ENCODE data around the gene SORL1.

SORL1 gene

GRCh38 chr11:121643479-121644186 is 191.5 kb downstream of the SORL1 start:
- no peaks in the 10 kb centered on the region for H3K36me3 ChIP-seq (ENCODE audit: insufficient read depth, low read length)
- no peak overlapping the region for H3K4me3 ChIP-seq
- no peak for DNase-seq (ENCODE audit: low read depth, low spot score)
- no peaks in the 10 kb centered on the region for H3K9me3 ChIP-seq (ENCODE audit: low read depth, low read length)
- H3K9ac ChIP-seq (ENCODE audit: insufficient read length) = no peak overlapping the region
- H3K27ac ChIP-seq = no peak overlapping the region
- TF ChIP-seq FOXP2 (optimal IDR thresholded peaks at IDR 0.05; ENCODE audit: control extremely low read depth, extremely low read length, insufficient read depth) (no peak), EZH2 (IDR thresholded peaks at IDR 0.05) (no peak), POLR2AphosphoS5 (IDR thresholded peaks at IDR 0.05; ENCODE audit: borderline replicate concordance, low read depth, low read length) (no peak)

- Histone ChIP-seq H3K27ac (no peak overlapping the region), H3K36me3 (ENCODE audit: insufficient read depth, low read length) (no peaks in the 10 kb centered on the region), H3K9me3 (ENCODE audit: low read depth, low read length) (no peaks in the 10 kb centered on the region), H3K9ac (ENCODE audit: insufficient read length) (no peak overlapping the region), H3K4me3 (no peak overlapping the region)
- DNase-seq (ENCODE audit: low read depth, low spot score) = no peak
- TF ChIP-seq FOXP2 (optimal IDR thresholded peaks at IDR 0.05; ENCODE audit: control extremely low read depth, extremely low read length, insufficient read depth) (no peak), EZH2 (IDR thresholded peaks at IDR 0.05) (no peak), POLR2AphosphoS5 (IDR thresholded peaks at IDR 0.05; ENCODE audit: borderline replicate concordance, low read depth, low read length) (no peak)
Observed at GRCh38 chr11:121644187-121644512, 192.0 kb downstream of the SORL1 start.

GRCh38 chr11:121645001-121645400 is 192.9 kb downstream of the SORL1 start:
- no peak overlapping the region for H3K9ac ChIP-seq (ENCODE audit: insufficient read length)
- no peaks in the 10 kb centered on the region for H3K36me3 ChIP-seq (ENCODE audit: insufficient read depth, low read length)
- H3K27ac ChIP-seq = no peak overlapping the region
- no peak for DNase-seq (ENCODE audit: low read depth, low spot score)
- no peak overlapping the region for H3K4me3 ChIP-seq
- TF ChIP-seq POLR2AphosphoS5 (IDR thresholded peaks at IDR 0.05; ENCODE audit: borderline replicate concordance, low read depth, low read length) (no peak), EZH2 (IDR thresholded peaks at IDR 0.05) (no peak), FOXP2 (optimal IDR thresholded peaks at IDR 0.05; ENCODE audit: control extremely low read depth, extremely low read length, insufficient read depth) (no peak)
- no peaks in the 10 kb centered on the region for H3K9me3 ChIP-seq (ENCODE audit: low read depth, low read length)

GRCh38 chr11:121645596-121645995 is 193.5 kb downstream of the SORL1 start:
- H3K4me3 ChIP-seq = no peak overlapping the region
- no peak overlapping the region for H3K27ac ChIP-seq
- TF ChIP-seq FOXP2 (optimal IDR thresholded peaks at IDR 0.05; ENCODE audit: control extremely low read depth, extremely low read length, insufficient read depth) = no peak
- no peak for TF ChIP-seq EZH2 (IDR thresholded peaks at IDR 0.05)
- H3K9me3 ChIP-seq (ENCODE audit: low read depth, low read length) = no peaks in the 10 kb centered on the region
- H3K9ac ChIP-seq (ENCODE audit: insufficient read length) = no peak overlapping the region
- no peak for DNase-seq (ENCODE audit: low read depth, low spot score)
- no peaks in the 10 kb centered on the region for H3K36me3 ChIP-seq (ENCODE audit: insufficient read depth, low read length)

- H3K9ac ChIP-seq (ENCODE audit: insufficient read length) = no peak overlapping the region
- TF ChIP-seq EZH2 (IDR thresholded peaks at IDR 0.05) (no peak), FOXP2 (optimal IDR thresholded peaks at IDR 0.05; ENCODE audit: control extremely low read depth, extremely low read length, insufficient read depth) (no peak), POLR2AphosphoS5 (IDR thresholded peaks at IDR 0.05; ENCODE audit: borderline replicate concordance, low read depth, low read length) (no peak)
- H3K36me3 ChIP-seq (ENCODE audit: insufficient read depth, low read length) = no peaks in the 10 kb centered on the region
- H3K27ac ChIP-seq = no peak overlapping the region
- H3K4me3 ChIP-seq = no peak overlapping the region
- no peaks in the 10 kb centered on the region for H3K9me3 ChIP-seq (ENCODE audit: low read depth, low read length)
- DNase-seq (ENCODE audit: low read depth, low spot score) = no peak
Observed at GRCh38 chr11:121648306-121648705, 196.2 kb downstream of the SORL1 start.

- no peaks in the 10 kb centered on the region for H3K9me3 ChIP-seq (ENCODE audit: low read depth, low read length)
- no peak for DNase-seq (ENCODE audit: low read depth, low spot score)
- no peaks in the 10 kb centered on the region for H3K36me3 ChIP-seq (ENCODE audit: insufficient read depth, low read length)
- H3K4me3 ChIP-seq = no peak overlapping the region
- H3K27ac ChIP-seq = no peak overlapping the region
- H3K9ac ChIP-seq (ENCODE audit: insufficient read length) = no peak overlapping the region
- TF ChIP-seq FOXP2 (optimal IDR thresholded peaks at IDR 0.05; ENCODE audit: control extremely low read depth, extremely low read length, insufficient read depth) (no peak), EZH2 (IDR thresholded peaks at IDR 0.05) (no peak), POLR2AphosphoS5 (IDR thresholded peaks at IDR 0.05; ENCODE audit: borderline replicate concordance, low read depth, low read length) (no peak)
Observed at GRCh38 chr11:121649798-121650197, 197.7 kb downstream of the SORL1 start.

- no peak for TF ChIP-seq POLR2AphosphoS5 (IDR thresholded peaks at IDR 0.05; ENCODE audit: borderline replicate concordance, low read depth, low read length)
- TF ChIP-seq EZH2 (IDR thresholded peaks at IDR 0.05) = no peak
- no peak for TF ChIP-seq FOXP2 (optimal IDR thresholded peaks at IDR 0.05; ENCODE audit: control extremely low read depth, extremely low read length, insufficient read depth)
- H3K27ac ChIP-seq = no peak overlapping the region
- no peaks in the 10 kb centered on the region for H3K36me3 ChIP-seq (ENCODE audit: insufficient read depth, low read length)
- DNase-seq (ENCODE audit: low read depth, low spot score) = no peak
- no peaks in the 10 kb centered on the region for H3K9me3 ChIP-seq (ENCODE audit: low read depth, low read length)
- no peak overlapping the region for H3K4me3 ChIP-seq
- H3K9ac ChIP-seq (ENCODE audit: insufficient read length) = no peak overlapping the region
Observed at GRCh38 chr11:121650351-121651256, 198.5 kb downstream of the SORL1 start.

- TF ChIP-seq FOXP2 (optimal IDR thresholded peaks at IDR 0.05; ENCODE audit: control extremely low read depth, extremely low read length, insufficient read depth) = no peak
- TF ChIP-seq POLR2AphosphoS5 (IDR thresholded peaks at IDR 0.05; ENCODE audit: borderline replicate concordance, low read depth, low read length) = no peak
- TF ChIP-seq EZH2 (IDR thresholded peaks at IDR 0.05) = no peak
- Histone ChIP-seq H3K9ac (ENCODE audit: insufficient read length) (no peak overlapping the region), H3K36me3 (ENCODE audit: insufficient read depth, low read length) (no peaks in the 10 kb centered on the region), H3K4me3 (no peak overlapping the region), H3K9me3 (ENCODE audit: low read depth, low read length) (no peaks in the 10 kb centered on the region), H3K27ac (no peak overlapping the region)
- DNase-seq (ENCODE audit: low read depth, low spot score) = no peak
Observed at GRCh38 chr11:121651257-121651605, 199.1 kb downstream of the SORL1 start.
